ENCODE results near the gene MRPL40.
"Not testable (repeated sequence)": the region's sequence is repeated elsewhere in the genome, so short reads cannot be mapped to it uniquely, and the experiment has no call there.

The MRPL40 gene

DNA sequence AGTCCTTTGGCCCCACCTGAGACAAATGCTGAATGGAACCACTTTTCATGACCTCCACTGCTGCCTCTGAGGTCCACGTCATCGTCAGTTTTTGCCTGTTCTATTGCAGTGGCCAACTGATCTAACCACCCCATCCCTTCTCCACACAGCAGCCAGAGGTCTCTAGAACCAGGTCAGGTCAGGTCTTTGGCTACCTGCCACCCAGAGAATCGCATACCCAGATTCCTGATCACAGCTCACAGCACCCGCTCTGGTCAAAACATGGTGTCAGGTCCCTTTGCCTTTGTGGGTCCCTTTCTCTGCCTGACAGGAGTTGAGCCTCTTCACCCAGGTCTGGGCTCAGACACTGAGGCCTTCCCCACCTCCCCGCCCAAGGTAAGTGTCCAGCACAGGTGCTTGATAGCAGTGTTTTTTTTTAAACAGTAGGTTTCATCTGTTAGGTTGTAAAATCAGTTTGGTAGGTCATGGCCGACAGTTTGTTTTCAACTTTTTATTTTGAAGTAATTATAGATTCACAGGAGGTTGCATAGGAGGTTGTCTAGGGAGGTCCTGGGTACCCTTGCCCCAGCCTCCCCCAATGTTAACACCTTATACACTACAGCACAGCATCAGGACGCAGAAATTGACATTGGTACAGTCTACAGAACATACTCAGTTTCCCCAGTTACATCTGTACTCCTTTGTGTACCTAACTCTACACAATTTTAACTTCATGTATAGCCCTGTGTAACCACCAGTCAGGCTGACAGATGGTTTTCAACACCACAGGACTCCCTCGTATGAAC is 8.3 kb downstream of the MRPL40 start:
- TF ChIP-seq EZH2phosphoT487 (conservative IDR thresholded peaks at IDR 0.05; ENCODE audit: low read length) = no peak
- TF ChIP-seq, protein P1, sequence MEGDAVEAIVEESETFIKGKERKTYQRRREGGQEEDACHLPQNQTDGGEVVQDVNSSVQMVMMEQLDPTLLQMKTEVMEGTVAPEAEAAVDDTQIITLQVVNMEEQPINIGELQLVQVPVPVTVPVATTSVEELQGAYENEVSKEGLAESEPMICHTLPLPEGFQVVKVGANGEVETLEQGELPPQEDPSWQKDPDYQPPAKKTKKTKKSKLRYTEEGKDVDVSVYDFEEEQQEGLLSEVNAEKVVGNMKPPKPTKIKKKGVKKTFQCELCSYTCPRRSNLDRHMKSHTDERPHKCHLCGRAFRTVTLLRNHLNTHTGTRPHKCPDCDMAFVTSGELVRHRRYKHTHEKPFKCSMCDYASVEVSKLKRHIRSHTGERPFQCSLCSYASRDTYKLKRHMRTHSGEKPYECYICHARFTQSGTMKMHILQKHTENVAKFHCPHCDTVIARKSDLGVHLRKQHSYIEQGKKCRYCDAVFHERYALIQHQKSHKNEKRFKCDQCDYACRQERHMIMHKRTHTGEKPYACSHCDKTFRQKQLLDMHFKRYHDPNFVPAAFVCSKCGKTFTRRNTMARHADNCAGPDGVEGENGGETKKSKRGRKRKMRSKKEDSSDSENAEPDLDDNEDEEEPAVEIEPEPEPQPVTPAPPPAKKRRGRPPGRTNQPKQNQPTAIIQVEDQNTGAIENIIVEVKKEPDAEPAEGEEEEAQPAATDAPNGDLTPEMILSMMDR (IDR thresholded peaks at IDR 0.05; ENCODE audit: insufficient read depth, low read length, poor library complexity, severe bottlenecking) = no peak
- H3F3A ChIP-seq (ENCODE audit: insufficient read depth) = no peaks in the 10 kb centered on the region
- no peaks in the 10 kb centered on the region for H4K20me1 ChIP-seq (ENCODE audit: low read depth, low read length)
- H2AFZ ChIP-seq (ENCODE audit: low read depth, low read length, severe bottlenecking) = no peak overlapping the region
- H3K27me3 ChIP-seq (ENCODE audit: low read length) = no peaks in the 10 kb centered on the region
- H3K36me3 ChIP-seq (ENCODE audit: low read length) = no peaks in the 10 kb centered on the region
- no peaks in the 10 kb centered on the region for H3K9me2 ChIP-seq (replicated peaks; ENCODE audit: insufficient read depth, low read length)
- no peak overlapping the region for H3K4me2 ChIP-seq (ENCODE audit: low read depth, low read length, poor library complexity, severe bottlenecking)
- H3K79me2 ChIP-seq (ENCODE audit: insufficient read depth, low read length) = peaks cover 28% of the 10 kb centered on the region; the same call in 1 of the 2 replicates
- no peak overlapping the region for H3K9ac ChIP-seq (ENCODE audit: low read length)
- no peak overlapping the region for H3K4me3 ChIP-seq (ENCODE audit: insufficient read depth, low read length, poor library complexity, severe bottlenecking)
- no peaks in the 10 kb centered on the region for H3K9me3 ChIP-seq (ENCODE audit: insufficient read depth, low read length)
- H3K27ac ChIP-seq (ENCODE audit: low read depth, low read length) = no peak overlapping the region

DNA sequence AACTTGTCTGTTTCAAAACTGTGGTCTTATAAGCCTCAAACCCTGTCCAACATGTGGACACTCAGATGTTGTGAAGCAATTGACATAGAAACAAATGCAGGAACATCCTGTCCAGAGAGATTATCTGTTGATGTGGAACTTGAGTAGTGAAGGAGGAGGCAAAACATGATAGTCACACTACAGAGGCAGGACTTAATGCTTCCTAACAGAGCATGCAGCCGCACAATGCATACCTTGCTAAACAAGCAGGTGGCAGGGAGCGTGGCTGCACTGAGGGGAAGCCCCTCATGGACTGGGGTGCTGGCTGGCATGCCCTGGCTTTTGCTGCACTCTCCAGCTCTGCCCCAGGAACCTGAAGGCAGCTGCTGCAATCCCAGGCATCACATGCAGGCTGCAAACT is 9.8 kb downstream of the MRPL40 start:
- H2AFZ ChIP-seq (ENCODE audit: low read depth, low read length, severe bottlenecking) = no peak overlapping the region
- H3K9me3 ChIP-seq (ENCODE audit: insufficient read depth, low read length) = no peaks in the 10 kb centered on the region
- H3K9ac ChIP-seq (ENCODE audit: low read length) = no peak overlapping the region
- TF ChIP-seq, protein P1 (IDR thresholded peaks at IDR 0.05; ENCODE audit: insufficient read depth, low read length, poor library complexity, severe bottlenecking) = no peak
- no peak for TF ChIP-seq EZH2phosphoT487 (conservative IDR thresholded peaks at IDR 0.05; ENCODE audit: low read length)
- H3K27me3 ChIP-seq (ENCODE audit: low read length) = no peaks in the 10 kb centered on the region
- no peaks in the 10 kb centered on the region for H3K36me3 ChIP-seq (ENCODE audit: low read length)
- no peaks in the 10 kb centered on the region for H3K9me2 ChIP-seq (replicated peaks; ENCODE audit: insufficient read depth, low read length)
- H4K20me1 ChIP-seq (ENCODE audit: low read depth, low read length) = no peaks in the 10 kb centered on the region
- H3K4me3 ChIP-seq (ENCODE audit: insufficient read depth, low read length, poor library complexity, severe bottlenecking) = no peak overlapping the region
- H3F3A ChIP-seq (ENCODE audit: insufficient read depth) = no peaks in the 10 kb centered on the region
- peaks cover 43% of the 10 kb centered on the region for H3K79me2 ChIP-seq (ENCODE audit: insufficient read depth, low read length)
- no peak overlapping the region for H3K27ac ChIP-seq (ENCODE audit: low read depth, low read length)
- H3K4me2 ChIP-seq (ENCODE audit: low read depth, low read length, poor library complexity, severe bottlenecking) = no peak overlapping the region

DNA sequence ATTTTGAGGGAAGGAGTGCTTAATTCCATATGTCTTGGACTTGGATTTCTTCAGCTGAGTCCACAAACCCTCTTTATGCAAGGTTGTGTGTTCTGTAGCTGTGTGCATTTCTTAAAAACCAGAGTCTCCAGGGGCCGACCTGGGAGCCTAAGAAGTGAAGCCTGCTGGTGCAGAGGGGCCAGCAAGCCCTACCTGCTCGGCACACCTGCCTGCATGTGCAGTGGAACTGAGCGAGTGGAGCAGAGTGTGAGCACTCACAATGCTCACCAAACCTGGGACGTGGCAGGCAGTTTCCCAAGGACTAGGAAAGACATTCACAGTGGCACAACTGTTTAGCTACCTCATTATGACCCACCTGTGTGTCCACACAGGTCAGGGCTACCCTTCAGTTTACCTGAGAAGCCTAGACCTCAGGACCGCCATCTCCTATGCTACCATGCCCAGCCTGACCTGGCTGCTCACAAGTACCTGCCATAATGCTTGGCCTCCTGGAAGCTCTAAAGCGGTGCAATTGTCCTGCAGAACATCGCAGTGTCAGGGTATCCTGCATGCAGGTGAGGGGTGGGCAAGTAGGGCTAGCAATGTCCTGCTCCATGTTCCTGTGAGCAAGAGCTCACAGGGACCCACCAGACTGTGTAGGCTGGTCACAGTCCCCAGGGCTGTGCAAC is 11.3 kb downstream of the MRPL40 start:
- Histone ChIP-seq H3K9me2 (replicated peaks; ENCODE audit: insufficient read depth, low read length) (no peaks in the 10 kb centered on the region), H3K79me2 (ENCODE audit: insufficient read depth, low read length) (peaks cover 48% of the 10 kb centered on the region), H3K36me3 (ENCODE audit: low read length) (no peaks in the 10 kb centered on the region), H3F3A (ENCODE audit: insufficient read depth) (no peaks in the 10 kb centered on the region), H3K27ac (ENCODE audit: low read depth, low read length) (no peak overlapping the region), H3K9ac (ENCODE audit: low read length) (no peak overlapping the region), H4K20me1 (ENCODE audit: low read depth, low read length) (no peaks in the 10 kb centered on the region), H3K4me3 (ENCODE audit: insufficient read depth, low read length, poor library complexity, severe bottlenecking) (no peak overlapping the region), H2AFZ (ENCODE audit: low read depth, low read length, severe bottlenecking) (no peak overlapping the region), H3K9me3 (ENCODE audit: insufficient read depth, low read length) (no peaks in the 10 kb centered on the region), H3K27me3 (ENCODE audit: low read length) (no peaks in the 10 kb centered on the region), H3K4me2 (ENCODE audit: low read depth, low read length, poor library complexity, severe bottlenecking) (no peak overlapping the region)
- TF ChIP-seq, protein P1 (IDR thresholded peaks at IDR 0.05; ENCODE audit: insufficient read depth, low read length, poor library complexity, severe bottlenecking) = no peak
- no peak for TF ChIP-seq EZH2phosphoT487 (conservative IDR thresholded peaks at IDR 0.05; ENCODE audit: low read length)

DNA sequence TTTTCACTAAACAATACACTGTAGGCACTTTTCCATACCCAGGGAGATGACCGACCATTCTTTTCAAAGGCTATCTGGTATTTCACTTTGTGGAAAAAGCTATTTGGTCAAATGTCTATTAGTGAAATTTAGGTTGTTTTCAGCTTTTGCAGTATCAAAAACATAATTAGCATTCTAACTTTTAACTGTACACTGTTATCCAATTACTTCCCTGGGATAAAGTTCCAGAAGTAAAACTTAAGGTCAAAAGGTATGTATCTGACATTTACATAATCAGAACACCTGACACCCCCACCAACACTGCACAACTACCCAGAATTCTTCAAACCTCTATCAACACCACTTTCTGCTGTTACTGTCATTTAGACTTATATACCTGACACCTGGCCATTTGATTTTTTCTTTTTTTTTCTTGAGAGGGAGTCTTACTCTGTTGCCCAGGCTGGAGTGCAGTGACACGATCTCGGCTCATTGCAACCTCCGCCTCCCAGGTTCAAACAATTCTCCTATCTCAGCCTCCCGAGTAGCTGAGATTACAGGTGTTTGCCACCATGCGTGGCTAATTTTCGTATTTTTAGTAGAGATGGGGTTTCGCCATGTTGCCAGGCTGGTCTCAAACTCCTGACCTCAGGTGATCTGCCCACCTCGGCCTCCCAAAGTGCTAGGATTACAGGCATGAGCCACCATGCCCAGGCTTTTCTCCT is 13.1 kb downstream of the MRPL40 start:
- H3F3A ChIP-seq (ENCODE audit: insufficient read depth); H3K9me2 ChIP-seq (replicated peaks; ENCODE audit: insufficient read depth, low read length); H3K9me3 ChIP-seq (ENCODE audit: insufficient read depth, low read length); H2AFZ ChIP-seq (ENCODE audit: low read depth, low read length, severe bottlenecking); H3K36me3 ChIP-seq (ENCODE audit: low read length); H3K4me3 ChIP-seq (ENCODE audit: insufficient read depth, low read length, poor library complexity, severe bottlenecking); H3K27ac ChIP-seq (ENCODE audit: low read depth, low read length); H3K9ac ChIP-seq (ENCODE audit: low read length); H4K20me1 ChIP-seq (ENCODE audit: low read depth, low read length); H3K27me3 ChIP-seq (ENCODE audit: low read length): not testable (repeated sequence)
- peaks cover 51% of the 10 kb centered on the region for H3K79me2 ChIP-seq (ENCODE audit: insufficient read depth, low read length)
- peak overlapping the region; percentile 57 for H3K4me2 ChIP-seq (ENCODE audit: low read depth, low read length, poor library complexity, severe bottlenecking)
